HepG2 (cell line): ENCODE data around the gene KNCN. TPM values are rescaled to one million over a fixed set of nuclear protein-coding genes. Genes with fewer than 3 reads are reported as not detected.

ENCODE experiments used
- ATAC-seq: fragments of 200-7000 bp; cut with Tn5 transposase; 3 replicates; pipeline ENCODE4 v1.9.1; 2020; ENCODE audit warnings: mild to moderate bottlenecking, moderate library complexity
- BruUV-seq: library from RNA; stranded (reverse); fragments of 400-500 nt; replicated peaks from 2 replicates; lab custom pipeline; 2021; lab: Mats Ljungman, UMichigan
- CTCF ChIA-PET: fragments of 300-600 bp; formaldehyde crosslinking; extraction: SDS; loops from one replicate; lab custom pipeline; 2021; ENCODE audit warnings: low total read pairs, inconsistent platforms, low intra/inter-chr PET ratio; lab: Yijun Ruan, JAX
- POLR2A ChIA-PET: fragments of 350-600 bp; sonication (Branson Sonifier 250); formaldehyde crosslinking; loops from one replicate; lab custom pipeline; 2020; ENCODE audit warnings: antibody characterized with exemption, inconsistent platforms; lab: Yijun Ruan, JAX
- DNase-seq: peaks from one replicate; pipeline ENCODE4 v3.0.0-alpha.2; 2015; ENCODE audit warnings: low spot score
- FAIRE-seq: peaks from 3 replicates; lab custom pipeline; 2011; peaks lifted over from hg19 to GRCh38; lab: Jason Lieb, UNC
- H2AFZ ChIP-seq: one replicate; pipeline ENCODE4 v1.6.1; 2011; ENCODE audit warnings: low read length, inconsistent platforms
- H3K27ac ChIP-seq: fragments of 300-600 bp; 3 replicates; pipeline ENCODE4 v1.8.0; 2011; ENCODE audit warnings: mixed run types, mild to moderate bottlenecking, mixed read lengths, low read length, inconsistent platforms; ENCODE audit not compliant: insufficient read depth; ENCODE audit errors: extremely low read length
- H3K27me3 ChIP-seq, 2 experiments: fragments of 200-600 bp in 1 of 2; 2 replicates in 1 of 2; 3 replicates in 1 of 2; pipeline versions ENCODE4 v1.6.0 to v1.8.0; 2011; ENCODE audit warnings: low read length in 2 of 2, mild to moderate bottlenecking in 2 of 2, moderate library complexity in 2 of 2, inconsistent platforms in 1 of 2; ENCODE audit not compliant: insufficient read depth in 2 of 2, control insufficient read depth in 1 of 2
- H3K36me3 ChIP-seq, 2 experiments: fragments of 200-600 bp in 1 of 2; replicated peaks in 1 of 2; 2 replicates in 1 of 2; 3 replicates in 1 of 2; pipeline versions ENCODE4 v1.5.1 to v1.8.0; 2011; ENCODE audit warnings: low read length in 2 of 2, inconsistent platforms in 1 of 2; ENCODE audit not compliant: insufficient read depth in 2 of 2, control insufficient read depth in 1 of 2
- H3K4me1 ChIP-seq: 2 replicates; pipeline ENCODE4 v1.5.1; 2012; ENCODE audit warnings: low read length, inconsistent platforms; ENCODE audit not compliant: insufficient read depth
- H3K4me2 ChIP-seq: 2 replicates; pipeline ENCODE4 v1.6.0; 2011; ENCODE audit warnings: low read depth, low read length, inconsistent platforms
- H3K4me3 ChIP-seq, 3 experiments: fragments of 200-600 bp in 1 of 3; sonication (generic), shearing (Covaris generic) in 1 of 3; replicated peaks in 1 of 3; 2 replicates each; pipeline ENCODE4 v1.5.1; 2011 to 2016; ENCODE audit warnings: low read length in 3 of 3, inconsistent platforms in 2 of 3, low read depth in 2 of 3, mild to moderate bottlenecking in 2 of 3, control low read depth in 1 of 3, mixed read lengths in 1 of 3; ENCODE audit not compliant: insufficient read depth in 1 of 3
- H3K79me2 ChIP-seq: one replicate; pipeline ENCODE4 v1.6.1; 2011; ENCODE audit warnings: low read length, inconsistent platforms; ENCODE audit not compliant: insufficient read depth
- H3K9ac ChIP-seq: 2 replicates; pipeline ENCODE4 v1.6.0; 2011; ENCODE audit warnings: mild to moderate bottlenecking, low read depth, low read length, inconsistent platforms; ENCODE audit not compliant: insufficient read depth
- H3K9me3 ChIP-seq: 2 replicates; pipeline ENCODE4 v1.5.1; 2012; ENCODE audit warnings: mild to moderate bottlenecking, low read length
- H4K20me1 ChIP-seq: 2 replicates; pipeline ENCODE4 v1.6.0; 2011; ENCODE audit warnings: inconsistent platforms, mild to moderate bottlenecking, low read length, moderate library complexity; ENCODE audit not compliant: insufficient read depth
- AGO1 ChIP-seq: fragments of 200-400 bp; formaldehyde crosslinking; IDR thresholded peaks from 2 replicates; pipeline ENCODE4 v1.6.1; 2017; ENCODE audit warnings: mild to moderate bottlenecking, low read depth, low read length, moderate library complexity; ENCODE audit not compliant: poor library complexity, severe bottlenecking
- DBP ChIP-seq: sonication (generic); formaldehyde crosslinking; IDR thresholded peaks from 2 replicates; pipeline ENCODE4 v1.4.0; 2020; ENCODE audit warnings: missing genetic modification reagents; ENCODE audit errors: not compliant biosample characterization
- FOXJ3 ChIP-seq: sonication (generic); formaldehyde crosslinking; IDR thresholded peaks from 2 replicates; pipeline ENCODE4 v1.4.0; 2020; ENCODE audit warnings: missing genetic modification reagents, mild to moderate bottlenecking, borderline replicate concordance
- GFI1 ChIP-seq: sonication (generic); formaldehyde crosslinking; IDR thresholded peaks from 2 replicates; pipeline ENCODE4 v1.5.0; 2020; ENCODE audit warnings: missing genetic modification reagents, mild to moderate bottlenecking, borderline replicate concordance
- NFKB2 ChIP-seq: sonication (generic); formaldehyde crosslinking; IDR thresholded peaks from 2 replicates; pipeline ENCODE4 v1.4.0; 2020; ENCODE audit warnings: missing genetic modification reagents, borderline replicate concordance
- THYN1 ChIP-seq: sonication (generic); formaldehyde crosslinking; IDR thresholded peaks from 2 replicates; pipeline ENCODE4 v1.8.1; 2023; ENCODE audit warnings: low read depth, mild to moderate bottlenecking, moderate library complexity, missing genetic modification reagents, borderline replicate concordance
- U2AF1 ChIP-seq: fragments of 200-400 bp; formaldehyde crosslinking; optimal IDR thresholded peaks from 2 replicates; pipeline ENCODE3; 2017; ENCODE audit warnings: mild to moderate bottlenecking, low read depth, low read length
- ZFP36 ChIP-seq: fragments of 150-350 bp; IDR thresholded peaks from 2 replicates; pipeline ENCODE4 v1.6.1; 2018; ENCODE audit warnings: borderline replicate concordance, low read length, low read depth; ENCODE audit not compliant: partially characterized antibody
- ZNF382 ChIP-seq: sonication (generic); formaldehyde crosslinking; IDR thresholded peaks from 2 replicates; pipeline ENCODE4 v1.5.0; 2020; ENCODE audit warnings: missing genetic modification reagents, mild to moderate bottlenecking, borderline replicate concordance
- ZNF451 ChIP-seq: sonication (generic); formaldehyde crosslinking; IDR thresholded peaks from 2 replicates; pipeline ENCODE4 v1.5.0; 2020; ENCODE audit warnings: mild to moderate bottlenecking, missing genetic modification reagents
- ZNF644 ChIP-seq: IDR thresholded peaks from 2 replicates; pipeline ENCODE4 v1.6.1; 2016; ENCODE audit warnings: low read depth
- WGBS: methylation state at CpG from one replicate; pipeline ENCODE4 v1.1.6; 2017; ENCODE audit warnings: low lambda C conversion rate; 5-methylcytosine and 5-hydroxymethylcytosine counted together
- in situ Hi-C: cut with HindIII; loops from 2 replicates; pipeline ENCODE4 v1.10.0; 2017; ENCODE audit warnings: low pct_unique_long_range_greater_than_20kb; ENCODE audit not compliant: extremely low pct_ligation_motif_present
- intact Hi-C: fragments of 100-400 bp; cut with micrococcal nuclease; formaldehyde crosslinking; loops from one replicate; pipeline ENCODE4 v1.10.0; 2022; ENCODE audit not compliant: unreplicated experiment
- polyA plus RNA-seq, 8 experiments: library from polyadenylated mRNA; depleted of rRNA in 3 of 8; stranded (reverse) in 7 of 8; unstranded in 1 of 8; fragments of >200 nt; fragmentation: Illumina TruSeq in 4 of 8; extraction: Trizol in 4 of 8; gene quantifications; 2 replicates each; pipeline versions ENCODE4 v1.2.1 to v1.2.3, GENCODE V29; 2011 to 2016; ENCODE audit warnings: low read depth in 4 of 8, missing spikeins in 1 of 8, mixed read lengths in 1 of 8; ENCODE audit not compliant: insufficient read depth in 1 of 8
- total RNA-seq, 5 experiments: library from RNA; depleted of rRNA; stranded (reverse); fragments of >200 nt; fragmentation: Illumina TruSeq; extraction: Trizol; gene quantifications; 2 replicates each; pipeline ENCODE4 v1.2.3, GENCODE V29; 2016; ENCODE audit warnings: low read depth in 1 of 5
- TF ChIP-seq, protein P1 (sequence below): sonication (generic); formaldehyde crosslinking; IDR thresholded peaks from 2 replicates; pipeline ENCODE4 v1.5.1; 2020; ENCODE audit warnings: mild to moderate bottlenecking, missing genetic modification reagents, borderline replicate concordance

The KNCN gene
- total and polyA plus RNA-seq, 2 of the 13 experiments (the other 11 are each of a cell fraction or from before 2014, with no cell fraction given), result not detected

DNA sequence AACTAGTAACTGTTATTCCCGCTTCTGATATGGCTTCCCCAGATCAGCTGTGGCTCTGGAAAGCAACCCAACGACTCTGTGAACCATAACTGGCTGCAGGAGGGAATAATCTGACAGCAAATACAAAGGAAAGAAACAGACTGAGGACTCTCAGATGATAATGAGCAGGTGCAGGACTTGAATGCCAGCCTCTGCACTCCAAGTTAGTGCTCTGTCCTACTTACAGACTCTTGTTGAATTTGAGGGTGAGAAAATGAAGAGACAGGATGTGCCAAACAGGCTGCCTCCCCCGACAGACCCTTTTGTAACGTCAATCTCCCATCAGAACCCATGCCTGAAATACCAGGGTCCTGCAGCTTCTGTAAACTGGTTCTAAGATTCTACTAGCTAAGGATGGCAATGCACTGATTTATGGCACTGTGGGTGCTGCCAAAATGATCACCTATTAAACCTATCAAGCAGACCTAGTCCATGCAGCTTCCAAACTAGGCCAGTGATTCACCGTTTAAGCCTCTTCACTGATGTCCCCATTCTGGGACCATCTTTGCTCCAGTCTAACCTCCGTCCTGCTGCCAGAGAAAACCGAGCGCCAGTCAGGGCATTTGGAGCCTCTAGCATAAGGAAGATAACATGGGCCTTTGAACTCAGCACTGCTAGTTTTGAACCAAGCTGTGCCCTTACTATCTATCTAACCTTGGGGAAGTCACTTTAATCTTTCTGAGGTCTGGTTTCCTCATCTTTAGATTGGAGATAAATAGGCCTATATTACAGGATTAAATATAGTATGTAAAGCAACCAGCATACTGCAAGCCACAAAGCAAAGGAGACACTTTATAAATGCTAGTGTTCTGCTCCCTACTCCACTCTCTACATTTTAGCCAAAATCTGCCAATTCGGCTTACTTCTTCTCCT is 47.9 kb upstream of the KNCN start:
- Histone ChIP-seq H3K4me2 (no peak overlapping the region), H3K36me3 (no peaks in the 10 kb centered on the region; a peak in 1 of 5 replicates), H3K9me3 (no peaks in the 10 kb centered on the region), H4K20me1 (no peaks in the 10 kb centered on the region), H3K79me2 (peaks cover 7% of the 10 kb centered on the region), H3K27me3 (no peaks in the 10 kb centered on the region), H3K27ac (no peak overlapping the region), H3K4me3 (no peak overlapping the region), H3K9ac (no peak overlapping the region), H3K4me1 (peaks cover 31% of the 10 kb centered on the region), H2AFZ (no peak overlapping the region)
- 95% methylated on average over 9 of the region's 9 CpGs for WGBS
- no TSS peak for BruUV-seq
- DNase-seq (no peak), FAIRE-seq (no peak), ATAC-seq (no peak)
- no peak for TF ChIP-seq THYN1
- no peak for TF ChIP-seq DBP (CRISPR knock-in tag)
- no peak for TF ChIP-seq NFKB2 (CRISPR knock-in tag)
- no peak for TF ChIP-seq ZFP36
- TF ChIP-seq, protein P1, sequence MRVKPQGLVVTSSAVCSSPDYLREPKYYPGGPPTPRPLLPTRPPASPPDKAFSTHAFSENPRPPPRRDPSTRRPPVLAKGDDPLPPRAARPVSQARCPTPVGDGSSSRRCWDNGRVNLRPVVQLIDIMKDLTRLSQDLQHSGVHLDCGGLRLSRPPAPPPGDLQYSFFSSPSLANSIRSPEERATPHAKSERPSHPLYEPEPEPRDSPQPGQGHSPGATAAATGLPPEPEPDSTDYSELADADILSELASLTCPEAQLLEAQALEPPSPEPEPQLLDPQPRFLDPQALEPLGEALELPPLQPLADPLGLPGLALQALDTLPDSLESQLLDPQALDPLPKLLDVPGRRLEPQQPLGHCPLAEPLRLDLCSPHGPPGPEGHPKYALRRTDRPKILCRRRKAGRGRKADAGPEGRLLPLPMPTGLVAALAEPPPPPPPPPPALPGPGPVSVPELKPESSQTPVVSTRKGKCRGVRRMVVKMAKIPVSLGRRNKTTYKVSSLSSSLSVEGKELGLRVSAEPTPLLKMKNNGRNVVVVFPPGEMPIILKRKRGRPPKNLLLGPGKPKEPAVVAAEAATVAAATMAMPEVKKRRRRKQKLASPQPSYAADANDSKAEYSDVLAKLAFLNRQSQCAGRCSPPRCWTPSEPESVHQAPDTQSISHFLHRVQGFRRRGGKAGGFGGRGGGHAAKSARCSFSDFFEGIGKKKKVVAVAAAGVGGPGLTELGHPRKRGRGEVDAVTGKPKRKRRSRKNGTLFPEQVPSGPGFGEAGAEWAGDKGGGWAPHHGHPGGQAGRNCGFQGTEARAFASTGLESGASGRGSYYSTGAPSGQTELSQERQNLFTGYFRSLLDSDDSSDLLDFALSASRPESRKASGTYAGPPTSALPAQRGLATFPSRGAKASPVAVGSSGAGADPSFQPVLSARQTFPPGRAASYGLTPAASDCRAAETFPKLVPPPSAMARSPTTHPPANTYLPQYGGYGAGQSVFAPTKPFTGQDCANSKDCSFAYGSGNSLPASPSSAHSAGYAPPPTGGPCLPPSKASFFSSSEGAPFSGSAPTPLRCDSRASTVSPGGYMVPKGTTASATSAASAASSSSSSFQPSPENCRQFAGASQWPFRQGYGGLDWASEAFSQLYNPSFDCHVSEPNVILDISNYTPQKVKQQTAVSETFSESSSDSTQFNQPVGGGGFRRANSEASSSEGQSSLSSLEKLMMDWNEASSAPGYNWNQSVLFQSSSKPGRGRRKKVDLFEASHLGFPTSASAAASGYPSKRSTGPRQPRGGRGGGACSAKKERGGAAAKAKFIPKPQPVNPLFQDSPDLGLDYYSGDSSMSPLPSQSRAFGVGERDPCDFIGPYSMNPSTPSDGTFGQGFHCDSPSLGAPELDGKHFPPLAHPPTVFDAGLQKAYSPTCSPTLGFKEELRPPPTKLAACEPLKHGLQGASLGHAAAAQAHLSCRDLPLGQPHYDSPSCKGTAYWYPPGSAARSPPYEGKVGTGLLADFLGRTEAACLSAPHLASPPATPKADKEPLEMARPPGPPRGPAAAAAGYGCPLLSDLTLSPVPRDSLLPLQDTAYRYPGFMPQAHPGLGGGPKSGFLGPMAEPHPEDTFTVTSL (CRISPR knock-in tag), result no peak
- no peak for TF ChIP-seq AGO1
- TF ChIP-seq U2AF1, result no peak
- no peak for TF ChIP-seq GFI1 (CRISPR knock-in tag)
- TF ChIP-seq FOXJ3 (CRISPR knock-in tag), result no peak
- TF ChIP-seq ZNF451 (CRISPR knock-in tag), result no peak
- TF ChIP-seq ZNF382 (CRISPR knock-in tag), result no peak
- no peak for TF ChIP-seq ZNF644 (CRISPR knock-in tag)
- ChIA-PET POLR2A (no interaction called here), CTCF (no interaction called here)
- in situ Hi-C loops, result no loop called here
- intact Hi-C loops, result no loop called here
